Measurements from ENCODE around the gene AKAP8L.
A peak's percentile ranks its signal among the peaks of the same experiment; 100 is the strongest.

AKAP8L gene

DNA sequence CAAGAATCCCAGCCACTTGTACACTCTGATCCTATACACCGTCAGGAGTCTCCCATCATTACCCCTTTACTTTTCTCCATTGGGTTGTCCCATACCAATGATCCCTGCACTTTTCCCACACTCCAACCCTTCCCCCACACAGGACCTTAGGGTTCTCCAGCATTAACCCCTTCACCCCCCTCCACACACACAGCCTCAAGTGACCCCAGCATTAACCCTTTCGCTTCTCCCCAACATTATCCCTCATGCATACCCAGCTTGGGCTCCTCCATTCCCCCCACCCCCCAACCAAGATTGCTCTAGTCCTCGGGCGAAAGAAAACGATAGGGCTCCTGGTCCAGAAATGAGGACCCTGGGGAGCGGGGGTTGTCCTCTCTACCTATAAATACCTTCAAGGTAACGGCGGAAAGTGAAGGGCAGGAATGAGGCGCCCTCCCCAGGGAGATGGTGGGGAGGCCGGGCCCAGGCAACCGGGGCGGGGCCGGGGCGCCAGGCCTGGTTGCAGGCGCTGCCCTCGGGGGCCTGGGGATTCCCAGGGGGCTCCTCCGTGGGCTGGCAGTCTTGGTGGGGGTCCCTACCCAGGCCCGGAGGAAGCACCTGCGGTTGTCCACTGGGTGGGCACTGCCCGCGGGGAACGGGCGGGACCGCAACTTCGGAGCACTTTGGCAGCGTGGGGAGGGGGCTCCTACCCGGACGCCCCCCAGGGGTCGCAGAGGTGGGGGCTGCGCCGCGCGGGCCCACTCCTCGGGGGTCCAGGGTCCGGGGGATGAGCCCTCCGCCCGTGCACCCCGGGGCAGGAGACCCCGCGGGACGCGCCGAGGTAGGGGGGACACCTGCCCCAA lies 30.2 kb upstream of the AKAP8L start:
- DNase-seq: peak in 1 of 3 donors; percentile 19

DNA sequence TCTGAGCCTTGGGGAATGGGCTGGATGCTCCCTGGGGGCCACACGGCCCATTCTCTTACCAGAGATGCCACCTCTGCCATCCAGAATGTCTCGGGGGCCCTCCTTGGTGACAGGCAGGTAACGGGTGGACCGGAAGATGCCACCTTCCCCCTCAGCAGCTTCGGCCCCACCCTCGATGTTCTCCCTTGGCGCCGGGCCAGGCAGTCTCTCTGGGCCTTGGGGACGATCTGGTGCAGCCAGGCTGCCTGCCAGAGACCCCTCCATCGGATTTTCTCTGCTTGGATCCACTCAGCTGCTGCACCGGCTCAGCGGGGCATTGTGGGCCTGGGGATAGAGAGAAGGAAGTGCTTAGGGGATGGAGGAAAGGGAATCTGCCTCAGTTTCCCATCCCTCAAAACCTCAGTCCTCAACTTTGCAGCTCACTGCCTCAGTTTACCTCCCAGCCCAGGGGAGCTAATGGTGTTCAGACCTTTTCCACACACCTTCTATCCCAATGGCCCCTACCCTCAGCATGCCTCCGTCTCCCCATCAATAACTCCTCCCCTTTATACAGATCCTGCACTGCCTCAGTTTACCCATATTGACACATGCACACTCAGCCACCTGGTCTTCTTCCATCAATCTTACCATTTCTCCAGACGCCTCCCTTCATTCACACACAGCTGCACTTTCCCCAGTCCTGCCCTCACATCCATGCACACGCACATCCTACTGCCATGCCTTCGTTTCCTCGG lies 29.4 kb upstream of the AKAP8L start:
- no peak for DNase-seq

DNA sequence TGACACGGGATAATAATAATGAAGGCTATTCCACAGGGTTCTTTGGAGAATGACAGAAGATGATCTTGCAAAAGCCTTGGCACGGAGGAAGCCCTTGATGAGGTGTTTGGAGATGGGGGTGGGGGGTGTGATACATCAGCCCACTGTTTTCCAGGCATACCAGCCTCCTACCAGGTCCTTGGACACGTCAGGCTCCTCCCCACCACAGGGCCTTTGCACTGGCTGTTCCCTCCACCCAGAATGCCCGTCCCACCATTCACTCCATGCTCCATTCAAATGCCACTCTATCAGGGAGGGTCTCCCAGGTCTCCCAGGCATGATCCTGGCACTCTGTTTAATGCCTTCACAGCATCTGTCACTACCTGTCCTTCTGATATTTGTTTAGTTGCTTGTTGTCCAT lies 28.3 kb upstream of the AKAP8L start:
- no peak for DNase-seq

DNA sequence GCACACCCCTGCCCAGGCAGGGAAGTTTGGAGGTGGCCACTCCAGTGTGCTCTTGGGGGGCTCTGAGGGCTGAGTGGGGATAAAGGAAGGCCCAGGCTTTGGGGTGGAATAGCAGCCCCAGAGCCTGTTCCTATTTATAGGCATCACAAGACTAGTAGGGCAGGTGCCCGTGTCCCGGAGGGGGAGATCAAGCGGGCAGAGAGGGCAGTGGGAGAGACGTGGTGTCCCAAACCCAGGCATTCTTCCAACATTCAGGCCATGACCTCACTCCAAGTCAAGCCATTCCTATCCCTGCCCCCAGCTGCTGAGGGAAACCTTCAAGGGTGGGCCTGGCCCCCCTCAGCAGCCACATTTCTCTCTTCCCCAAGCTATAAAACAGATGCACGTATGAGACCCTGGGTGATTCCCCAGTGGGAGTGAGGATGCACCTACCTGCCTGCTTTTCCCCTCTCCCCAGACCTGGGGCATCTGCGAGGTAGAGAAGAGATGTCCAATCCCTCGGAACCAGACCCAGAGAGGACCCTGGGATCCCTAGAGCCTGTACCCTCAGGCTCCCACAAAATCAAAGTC lies 27.1 kb upstream of the AKAP8L start:
- DNase-seq: no peak

DNA sequence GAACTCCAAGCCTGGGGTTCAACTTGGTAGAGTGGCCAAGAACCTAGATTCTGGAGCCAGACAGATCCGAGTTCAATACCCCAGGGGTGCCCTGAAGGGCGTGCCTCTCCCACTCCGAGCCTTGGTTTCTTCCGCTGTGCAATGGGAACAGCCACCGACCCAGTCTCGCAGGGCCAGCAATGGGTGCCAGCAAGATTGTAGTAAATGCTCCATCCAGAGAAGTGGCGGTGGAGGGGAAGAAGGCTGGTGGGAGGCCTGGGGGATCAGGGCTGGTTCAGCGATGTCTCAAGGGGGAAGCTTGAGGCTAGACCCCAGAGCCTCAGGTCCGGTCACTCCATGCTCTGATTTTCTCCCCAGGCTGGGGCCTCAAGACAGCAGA lies 26.4 kb upstream of the AKAP8L start:
- DNase-seq: no peak

DNA sequence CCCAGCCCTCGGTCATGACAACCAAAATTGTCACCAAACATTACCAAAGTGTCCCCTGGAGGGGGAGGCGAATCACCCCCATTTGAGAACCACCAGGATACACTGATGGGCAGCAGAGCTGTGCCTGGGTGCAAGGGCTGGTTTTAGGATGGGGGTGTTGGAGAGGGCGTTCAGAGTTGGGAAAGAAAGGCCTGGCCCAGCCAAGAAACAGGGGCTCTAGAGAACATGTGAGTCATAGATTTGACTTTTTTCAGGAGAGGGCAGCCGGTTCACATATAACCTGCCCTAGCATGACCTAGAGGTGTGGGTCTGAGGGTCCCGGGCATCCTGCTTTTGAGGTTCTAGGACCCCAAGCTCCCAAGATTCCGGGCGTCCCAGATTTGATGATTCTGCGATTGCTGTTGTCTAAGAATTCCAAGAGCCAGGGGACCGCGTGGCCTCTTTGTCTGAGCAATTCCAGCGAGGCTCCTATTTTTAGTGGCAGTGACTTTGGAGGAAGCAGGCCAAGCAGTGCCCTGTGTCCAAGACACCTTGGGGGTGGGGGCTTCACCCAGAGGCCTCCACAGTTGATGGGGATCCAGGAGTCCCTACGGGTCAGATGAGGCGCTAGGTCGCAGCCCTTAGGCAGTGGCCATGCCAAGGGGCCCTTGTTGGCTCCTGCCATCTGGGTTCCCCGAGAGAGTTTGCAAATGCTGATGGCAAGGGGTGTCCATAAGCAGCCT lies 25.9 kb upstream of the AKAP8L start:
- DNase-seq: no peak

DNA sequence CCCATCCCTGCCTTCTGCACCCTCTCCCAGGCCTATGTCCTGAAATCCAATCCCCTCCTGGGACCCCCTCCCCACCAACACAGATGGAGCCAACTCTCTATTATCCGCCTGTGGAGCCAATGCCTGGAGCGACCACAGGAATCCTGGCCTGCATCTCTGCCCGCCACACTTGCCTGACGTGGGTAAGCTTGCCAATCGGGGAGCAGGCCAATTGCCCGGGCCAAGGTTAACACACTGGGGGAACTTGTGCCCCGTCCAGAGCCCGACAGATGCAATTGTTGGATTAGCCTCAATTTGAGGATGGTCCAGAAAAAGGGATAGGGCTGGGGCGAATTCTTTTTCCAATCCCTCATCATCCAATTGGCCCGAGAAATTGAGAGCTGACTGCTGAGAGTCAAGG lies 25.1 kb upstream of the AKAP8L start:
- no peak for DNase-seq

DNA sequence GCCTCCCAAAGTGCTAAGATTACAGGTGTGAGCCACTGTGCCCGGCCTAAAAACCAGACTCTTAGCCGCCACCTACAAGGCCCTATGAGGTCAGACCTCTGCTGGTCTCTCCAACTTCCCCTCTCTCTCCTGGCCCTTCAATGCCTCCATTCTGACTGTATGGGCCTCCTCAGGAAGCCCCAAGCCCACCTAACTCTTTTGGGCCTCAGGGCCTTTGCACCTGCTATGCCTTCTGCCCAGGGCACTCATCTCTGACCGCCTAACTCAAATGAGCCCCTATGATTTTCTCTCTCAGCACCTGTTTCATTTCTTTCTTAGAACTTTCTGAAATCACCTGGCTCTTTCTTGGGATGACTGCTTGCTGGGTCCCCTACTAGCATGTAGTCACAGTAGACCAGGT lies 24.5 kb upstream of the AKAP8L start:
- DNase-seq: no peak

DNA sequence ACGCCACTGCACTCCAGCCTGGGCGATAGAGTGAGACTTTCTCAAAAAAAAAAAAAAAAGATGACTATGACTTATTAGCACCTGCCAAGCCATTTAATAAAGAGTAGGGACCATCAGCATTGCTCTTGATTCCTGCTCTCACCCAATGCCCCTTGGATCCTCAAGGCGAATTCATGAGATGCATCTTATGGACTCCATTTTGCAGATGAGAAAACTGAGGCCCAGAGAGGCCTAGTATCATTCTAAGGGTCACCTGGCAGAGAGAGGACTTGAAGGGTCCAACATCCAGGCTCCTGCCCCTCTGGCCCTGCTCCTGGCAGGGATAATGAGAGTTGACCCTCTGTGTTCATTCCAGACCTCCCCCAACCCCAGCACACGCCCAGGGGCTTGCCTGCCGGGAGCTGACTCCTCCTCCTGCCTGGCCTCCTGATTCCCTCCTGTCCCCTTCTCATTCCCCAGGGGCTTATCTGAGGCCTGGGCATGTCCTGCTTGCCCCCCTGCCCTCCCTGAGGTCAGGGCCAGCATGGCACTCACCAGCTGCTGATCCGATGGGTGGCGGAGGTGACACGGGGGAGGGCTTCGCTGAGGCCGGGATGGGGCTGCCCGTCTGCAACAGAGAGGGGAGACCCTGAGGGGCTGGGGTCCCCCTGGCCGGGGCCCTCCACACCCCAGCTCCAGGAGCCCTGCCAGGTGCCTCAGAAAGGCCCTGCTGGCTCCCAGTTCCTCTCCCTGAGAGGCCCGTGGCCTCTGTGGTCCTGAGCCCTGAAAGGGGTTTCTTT lies 23.5 kb upstream of the AKAP8L start:
- no peak for DNase-seq

DNA sequence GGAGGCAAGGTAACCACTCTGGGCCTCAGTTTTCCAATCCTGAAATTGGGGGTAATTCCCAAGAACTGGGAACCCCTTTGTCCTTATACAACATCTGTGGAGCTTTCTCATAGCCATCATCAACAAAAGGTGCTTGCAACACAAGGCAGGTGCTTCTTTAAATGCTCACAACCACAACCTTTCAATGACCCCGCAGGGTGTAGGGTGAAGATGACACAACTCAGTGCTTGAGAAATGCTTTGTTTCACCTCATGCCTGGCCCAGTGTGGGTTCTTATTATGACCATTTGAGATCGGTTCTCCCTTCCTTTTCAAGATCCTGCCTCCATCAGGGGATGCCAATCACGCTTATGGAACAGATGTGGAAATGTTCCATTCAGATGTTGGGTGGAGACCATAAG lies 22.5 kb upstream of the AKAP8L start:
- no peak for DNase-seq

DNA sequence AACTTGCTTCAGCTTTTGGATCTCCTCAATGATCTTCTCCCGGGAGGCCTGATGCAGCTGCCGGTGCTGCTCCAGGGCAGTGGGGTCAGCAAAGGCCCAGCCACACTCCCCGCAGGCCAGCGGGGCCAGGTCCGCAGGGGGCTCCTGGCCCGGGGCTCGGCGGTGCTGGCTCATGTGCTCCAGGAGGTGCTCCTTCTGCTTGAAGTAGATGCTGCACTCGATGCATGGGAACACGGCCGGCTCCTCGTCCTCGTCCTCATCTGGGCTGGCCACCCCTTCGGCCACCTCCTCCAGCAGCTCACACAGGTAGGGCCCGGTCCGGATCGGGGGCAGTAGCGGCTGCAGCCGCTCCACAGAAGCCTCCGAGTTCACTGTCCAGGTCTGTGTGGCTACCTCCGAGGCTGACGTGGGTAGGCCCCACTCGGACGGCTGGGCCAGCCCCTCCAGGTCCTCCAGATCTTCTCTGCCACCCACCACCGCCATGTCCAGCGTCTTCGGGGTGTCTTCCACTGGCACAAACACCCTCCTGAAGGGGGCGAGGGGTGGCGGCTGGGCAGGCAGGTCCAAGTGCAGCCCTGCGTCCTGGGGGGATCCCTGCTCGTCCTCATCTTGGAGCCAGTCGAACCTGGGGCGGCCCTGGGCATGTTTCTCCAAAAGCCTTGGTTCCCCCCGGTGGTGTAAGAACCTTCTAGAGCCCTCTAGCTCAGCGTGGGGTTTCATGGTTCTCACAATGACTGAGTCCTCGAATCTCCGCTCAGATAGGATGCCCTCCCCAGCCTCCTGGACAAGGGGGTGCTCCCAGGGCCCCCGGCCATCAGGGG lies 21.2 kb upstream of the AKAP8L start:
- no peak for DNase-seq

DNA sequence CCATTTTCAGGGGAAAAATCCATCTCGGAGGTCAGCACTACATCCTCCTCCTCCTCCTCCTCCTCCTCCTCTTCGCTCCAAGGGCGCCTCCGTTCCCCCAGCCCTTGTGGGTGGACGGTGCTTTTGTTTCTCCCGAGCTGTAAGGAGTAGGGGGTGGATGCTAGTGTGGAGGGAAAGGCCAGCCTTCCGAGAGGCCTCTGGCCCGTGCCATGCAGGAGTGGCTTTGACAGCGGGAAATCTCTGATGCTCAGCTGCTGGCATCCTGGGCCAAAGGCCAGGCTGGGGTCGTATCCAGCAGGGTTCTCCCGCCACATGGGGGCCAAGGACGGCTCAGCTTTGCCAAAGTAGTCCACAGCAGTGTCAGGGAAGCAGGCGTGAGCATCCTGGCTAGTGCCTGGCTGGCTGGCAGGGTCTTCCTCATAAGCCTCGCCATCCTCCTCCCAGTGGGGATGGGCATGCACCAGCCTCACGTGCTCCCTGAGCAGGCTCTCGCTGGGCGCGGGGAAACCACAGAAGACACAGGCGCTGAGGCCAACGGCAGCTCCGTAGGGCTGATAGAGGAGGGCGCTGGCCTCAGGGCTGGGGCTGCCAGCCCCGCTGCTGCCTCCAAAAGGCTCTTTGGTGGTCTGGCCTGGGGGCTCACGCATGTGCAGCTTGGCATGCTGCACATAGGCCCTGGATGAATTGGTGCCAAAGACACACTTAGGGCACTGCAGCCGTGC lies 20.5 kb upstream of the AKAP8L start:
- no peak for DNase-seq

DNA sequence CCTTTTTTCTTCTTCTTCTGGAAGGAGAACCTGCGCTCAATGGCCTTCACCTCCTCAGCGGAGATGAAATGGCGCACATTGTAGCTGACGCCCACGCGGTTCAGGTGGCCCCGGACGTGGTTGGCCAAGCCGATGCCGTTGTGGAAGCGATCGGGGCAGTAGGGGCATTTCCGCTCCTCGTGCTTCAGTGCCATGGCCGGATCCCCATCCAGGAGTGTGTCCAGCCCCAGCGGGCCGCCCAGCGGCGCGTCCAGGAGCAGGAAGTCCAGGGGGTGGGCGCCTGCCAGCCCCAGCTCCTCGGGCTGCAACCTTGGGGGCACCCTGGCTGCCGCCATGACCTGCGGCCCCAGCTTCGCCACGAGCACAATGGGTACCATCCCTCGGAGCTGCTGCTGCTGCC lies 19.8 kb upstream of the AKAP8L start:
- no peak for DNase-seq

DNA sequence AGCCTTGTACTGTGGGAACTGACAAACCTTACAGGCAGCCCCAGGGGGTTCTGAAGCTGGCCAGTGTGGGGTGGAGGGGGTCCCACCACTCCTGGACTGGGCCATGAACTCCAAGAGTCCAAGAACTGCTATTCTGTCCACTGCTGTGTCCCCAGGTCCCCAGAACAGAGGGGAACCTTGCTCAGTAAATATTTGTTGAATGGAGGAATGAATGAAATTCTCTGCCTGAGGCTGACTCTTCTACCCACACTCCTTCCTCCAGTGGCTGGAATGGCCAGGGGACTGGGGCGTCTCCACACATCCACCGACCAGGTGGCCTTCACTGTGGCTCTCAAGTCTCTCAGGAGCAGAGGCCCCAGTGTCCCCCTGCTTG lies 19.3 kb upstream of the AKAP8L start:
- no peak for DNase-seq

DNA sequence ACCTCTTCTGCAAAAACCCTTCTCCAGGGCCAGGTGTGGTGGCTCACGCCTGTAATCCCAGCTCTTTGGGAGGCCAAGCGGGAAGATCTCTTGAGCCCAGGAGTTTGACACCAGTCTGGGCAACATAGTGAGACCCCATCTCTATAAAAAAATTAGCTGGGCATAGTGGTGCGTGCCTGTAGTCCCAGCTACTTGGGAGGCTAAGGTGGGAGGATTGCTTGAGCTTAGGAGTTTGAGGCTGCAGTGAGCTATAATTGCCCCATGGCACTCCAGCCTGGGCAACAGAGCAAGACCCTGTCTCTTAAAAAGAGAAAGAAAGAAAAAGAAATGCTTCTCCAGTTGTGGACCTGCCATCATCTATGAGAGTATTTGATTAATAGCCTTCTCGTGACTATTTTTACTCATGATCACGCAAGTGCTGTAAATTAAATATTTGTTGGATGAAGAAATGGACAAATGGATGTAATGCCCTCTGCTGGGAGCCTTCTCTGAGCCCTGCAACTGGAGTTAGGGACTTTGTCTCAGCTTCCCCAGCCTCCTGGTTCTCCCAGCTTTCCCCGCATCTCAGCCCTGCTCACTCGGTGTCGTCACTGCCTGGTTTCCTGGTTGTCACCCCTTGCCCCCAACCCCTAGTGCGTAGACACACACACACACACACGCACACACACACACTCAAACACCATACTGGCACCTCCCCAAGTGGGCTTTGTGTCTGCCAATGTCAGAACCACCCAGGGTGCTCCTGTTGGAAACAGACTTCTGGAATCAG lies 18.8 kb upstream of the AKAP8L start:
- DNase-seq: no peak

DNA sequence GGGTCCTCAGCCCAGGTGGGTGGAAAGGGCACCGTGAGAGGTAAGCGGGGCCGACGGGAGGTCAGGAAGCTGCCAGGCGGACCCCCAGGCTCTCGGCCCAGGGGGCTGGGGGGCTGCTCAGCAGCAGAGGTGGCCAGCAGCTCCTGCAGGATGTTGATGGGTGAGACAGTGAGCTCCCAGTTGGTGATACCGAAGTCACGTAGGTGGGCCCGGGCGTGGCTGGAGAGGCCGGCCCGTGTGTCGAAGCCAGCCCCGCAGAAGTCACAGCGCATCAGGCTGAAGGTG lies 18.0 kb upstream of the AKAP8L start:
- no peak for DNase-seq

DNA sequence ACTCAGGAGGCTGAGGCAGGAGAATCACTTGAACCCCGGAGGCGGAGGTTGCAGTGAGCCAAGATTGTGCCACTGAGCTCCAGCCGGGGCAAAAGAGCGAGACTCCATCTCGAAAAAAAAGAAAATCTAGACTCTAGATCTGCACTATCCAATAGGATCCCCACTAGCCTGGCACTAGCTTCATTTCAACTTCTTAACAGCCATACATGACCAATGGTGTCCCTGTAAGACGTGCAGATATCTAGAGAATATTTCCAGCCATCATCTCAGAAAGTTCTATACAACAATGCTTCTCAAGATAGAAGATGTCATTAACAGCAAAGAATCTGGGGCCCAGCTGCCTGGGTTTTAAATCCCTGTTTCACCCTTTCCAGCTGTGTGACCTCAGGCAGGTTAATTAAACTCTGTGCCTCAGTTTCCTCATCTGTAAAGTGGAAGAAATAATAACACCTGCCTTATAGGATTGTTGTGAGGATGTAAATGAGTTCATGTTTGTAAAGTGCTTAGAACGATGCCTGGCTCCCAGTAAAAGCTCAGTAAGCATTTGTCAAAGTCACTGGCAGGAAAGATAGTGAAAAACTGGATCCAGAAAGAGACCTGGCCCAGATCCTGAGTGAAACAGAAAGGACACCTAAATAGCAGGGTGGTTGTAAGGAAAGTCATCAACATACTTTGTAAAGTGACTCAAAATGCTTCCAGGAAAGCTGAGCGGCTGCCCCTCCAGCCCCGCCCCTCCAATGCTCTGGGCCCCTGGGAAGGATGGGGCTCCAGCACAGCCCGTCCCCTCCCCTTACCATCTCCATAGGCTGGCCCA lies 17.4 kb upstream of the AKAP8L start:
- DNase-seq: no peak

DNA sequence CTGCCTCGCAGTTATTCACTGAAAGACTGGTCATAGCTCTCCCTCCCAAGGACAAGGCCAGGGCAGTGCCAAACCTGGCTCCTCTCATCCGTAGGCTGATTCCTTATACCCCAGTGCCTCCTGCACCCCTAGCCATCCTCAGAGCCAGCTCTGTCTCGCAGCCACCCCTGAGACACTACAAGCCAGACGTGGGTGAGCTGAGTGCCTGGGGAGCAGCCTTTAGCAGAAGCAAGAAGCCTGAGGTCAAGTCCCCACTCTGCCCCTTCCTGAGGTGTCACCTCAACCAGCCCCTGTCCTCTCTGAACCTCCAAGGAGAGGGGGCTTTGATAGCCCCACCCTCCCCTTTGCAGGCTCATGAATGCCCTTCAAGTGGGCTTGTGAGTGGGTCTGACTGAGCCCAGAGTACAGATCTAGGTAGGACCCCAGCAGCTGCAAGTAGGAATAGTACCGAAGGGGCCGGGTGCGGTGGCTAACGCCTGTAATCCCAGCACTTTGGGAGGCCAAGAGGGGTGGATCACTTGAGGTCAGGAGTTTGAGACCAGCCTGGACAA lies 14.8 kb upstream of the AKAP8L start:
- DNase-seq: no peak

All from suppressor macrophage treated with lipopolysaccharide for 1 hour (primary cell).